ENCODE data around the gene TMC8. TPM values are rescaled to one million over a fixed set of nuclear protein-coding genes. Genes with fewer than 3 reads are reported as not detected.
"Not testable (repeated sequence)": the region's sequence is repeated elsewhere in the genome, so short reads cannot be mapped to it uniquely, and the experiment has no call there.

TMC8 gene
- total RNA-seq, 2 donors from 2014 or later = 126 to 250 TPM

GRCh38 chr17:78114831-78115723 lies 15.5 kb upstream of the TMC8 start:
- ATAC-seq (replicated peaks) = no peak
- Mint-ChIP-seq H3K4me1 (peaks cover 18% of the 10 kb centered on the region), H3K27me3 (no peaks in the 10 kb centered on the region), H3K27ac (peak overlapping the region; percentile 82), H3K36me3 (ENCODE audit: low read depth) (peaks cover 70% of the 10 kb centered on the region), H3K9me3 (no peaks in the 10 kb centered on the region), H3K4me3 (peak overlapping the region; percentile 69)

GRCh38 chr17:78115803-78116202 lies 14.8 kb upstream of the TMC8 start:
- peaks cover 18% of the 10 kb centered on the region for H3K4me1 Mint-ChIP-seq
- not testable (repeated sequence) for ATAC-seq (replicated peaks); H3K27me3 Mint-ChIP-seq; H3K27ac Mint-ChIP-seq; H3K4me3 Mint-ChIP-seq; H3K9me3 Mint-ChIP-seq
- H3K36me3 Mint-ChIP-seq (ENCODE audit: low read depth) = peaks cover 70% of the 10 kb centered on the region

DNA sequence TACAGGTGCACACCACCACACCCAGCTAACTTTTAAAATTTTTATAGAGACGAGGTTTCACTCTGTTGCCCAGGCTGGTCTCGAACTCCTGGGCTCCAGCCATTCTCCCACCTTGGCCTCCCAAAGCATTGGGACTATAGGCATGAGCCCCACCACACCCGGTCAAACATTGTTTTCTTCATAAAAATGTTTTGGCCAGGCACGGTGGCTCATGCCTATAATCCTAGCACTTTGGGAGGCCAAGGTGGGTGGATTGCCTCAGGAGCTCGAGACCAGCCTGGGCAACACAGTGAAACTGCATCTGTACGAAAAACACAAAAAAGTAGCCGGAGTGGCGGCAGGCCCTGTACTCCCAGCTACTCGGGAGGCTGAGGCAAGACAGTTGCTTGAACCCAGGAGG lies 14.2 kb upstream of the TMC8 start:
- H3K9me3 Mint-ChIP-seq = no peaks in the 10 kb centered on the region
- peaks cover 22% of the 10 kb centered on the region for H3K4me1 Mint-ChIP-seq
- no peak for ATAC-seq (replicated peaks)
- H3K27me3 Mint-ChIP-seq = no peaks in the 10 kb centered on the region
- H3K27ac Mint-ChIP-seq = no peak overlapping the region
- H3K36me3 Mint-ChIP-seq (ENCODE audit: low read depth) = peaks cover 70% of the 10 kb centered on the region
- H3K4me3 Mint-ChIP-seq = no peak overlapping the region

DNA sequence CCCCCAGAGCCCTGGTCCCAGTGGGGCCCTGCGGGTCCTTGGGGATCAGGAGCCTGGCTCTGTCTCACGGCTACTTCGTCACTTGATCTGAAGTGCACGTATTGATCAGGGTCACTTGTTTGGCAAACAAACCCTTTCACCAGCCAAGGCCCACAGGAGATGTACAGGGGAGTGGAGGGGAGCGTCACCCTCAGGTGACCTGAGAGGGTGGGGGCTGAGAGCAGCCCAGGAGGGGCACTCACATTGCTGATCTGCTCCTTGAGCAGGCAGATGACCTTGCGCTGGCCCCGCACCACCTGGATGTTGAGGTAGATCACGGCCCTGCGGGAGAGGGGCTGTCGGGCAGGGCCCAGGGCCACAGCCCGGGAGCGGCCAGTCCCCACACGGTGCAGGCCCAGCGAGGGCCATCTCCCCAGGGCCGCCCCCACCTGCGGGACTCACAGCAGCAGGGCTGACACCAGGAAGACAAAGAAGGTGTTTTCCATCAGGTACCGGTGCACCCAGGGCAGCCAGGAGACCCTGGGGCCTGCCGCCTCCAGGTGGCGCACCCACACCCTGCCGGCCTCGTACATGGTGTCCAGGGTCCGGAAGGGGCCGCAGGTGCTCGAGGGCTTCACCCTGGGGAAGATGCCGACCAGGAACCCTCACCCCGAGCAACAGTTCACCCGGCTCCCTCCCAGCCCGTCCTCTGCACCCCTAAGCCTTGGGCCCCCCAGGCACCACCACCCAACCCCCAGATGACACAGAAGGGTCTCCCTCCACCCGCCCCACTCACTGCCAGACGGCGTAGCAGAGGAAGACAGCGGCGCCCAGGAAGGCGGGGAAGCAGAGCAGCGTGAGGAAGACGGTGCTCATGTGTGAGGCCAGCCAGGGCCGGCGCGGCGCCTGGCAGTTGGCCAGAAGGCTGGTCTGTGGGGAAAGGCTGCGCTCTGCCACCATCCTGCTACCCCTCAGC lies 13.3 kb upstream of the TMC8 start:
- Mint-ChIP-seq H3K4me3 (no peak overlapping the region), H3K27me3 (no peaks in the 10 kb centered on the region), H3K27ac (peak overlapping the region; percentile 68), H3K4me1 (peaks cover 28% of the 10 kb centered on the region), H3K36me3 (ENCODE audit: low read depth) (peaks cover 76% of the 10 kb centered on the region), H3K9me3 (no peaks in the 10 kb centered on the region)
- no peak for ATAC-seq (replicated peaks)

DNA sequence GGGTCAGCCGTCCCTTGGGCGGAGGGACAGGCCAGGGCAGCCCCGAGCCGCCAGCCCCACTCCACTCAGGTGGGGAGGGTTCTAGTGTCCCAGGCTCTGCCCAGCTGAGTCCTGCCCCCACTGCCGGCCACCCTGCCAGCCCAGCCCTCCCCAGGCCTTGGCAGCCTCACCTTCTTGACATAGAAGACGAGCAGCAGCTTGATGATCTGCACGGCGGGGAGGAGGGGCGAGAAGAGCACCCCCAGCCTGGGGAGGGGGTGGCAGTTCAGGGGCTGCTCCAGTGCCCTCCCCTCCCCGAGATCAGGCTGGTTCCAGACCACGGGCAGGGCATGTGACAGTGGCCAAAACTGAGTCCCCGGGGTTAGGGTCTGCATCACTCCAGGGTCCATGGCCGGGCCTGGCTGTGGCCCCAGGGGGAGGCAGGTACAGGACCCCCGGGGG lies 11.8 kb upstream of the TMC8 start:
- H3K36me3 Mint-ChIP-seq (ENCODE audit: low read depth) = peaks cover 76% of the 10 kb centered on the region
- ATAC-seq (replicated peaks) = no peak
- H3K27me3 Mint-ChIP-seq = no peaks in the 10 kb centered on the region
- H3K27ac Mint-ChIP-seq = no peak overlapping the region
- no peak overlapping the region for H3K4me3 Mint-ChIP-seq
- no peaks in the 10 kb centered on the region for H3K9me3 Mint-ChIP-seq
- peaks cover 31% of the 10 kb centered on the region for H3K4me1 Mint-ChIP-seq

DNA sequence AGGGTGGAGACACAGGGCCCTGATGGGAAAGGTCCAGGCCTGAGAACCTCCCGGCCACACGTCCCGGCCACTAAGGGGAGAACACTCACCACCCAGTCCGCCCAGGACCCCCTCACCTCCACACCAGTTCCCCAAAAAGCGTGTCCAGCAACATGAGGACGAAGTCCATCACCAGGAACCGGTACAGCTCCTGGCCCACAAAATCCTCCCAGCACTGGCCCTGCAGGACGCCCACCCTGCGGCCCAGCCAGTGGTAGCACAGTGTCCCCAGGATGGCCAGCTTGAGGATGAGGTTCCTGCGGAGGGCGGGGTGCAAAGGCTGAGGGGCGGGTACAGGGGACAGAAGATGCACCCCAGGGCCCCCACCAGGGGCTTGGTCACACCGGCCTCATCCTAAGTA lies 10.0 kb upstream of the TMC8 start:
- ATAC-seq (replicated peaks) = no peak
- H3K36me3 Mint-ChIP-seq (ENCODE audit: low read depth) = peaks cover 75% of the 10 kb centered on the region
- peaks cover 26% of the 10 kb centered on the region for H3K4me1 Mint-ChIP-seq
- H3K9me3 Mint-ChIP-seq = no peaks in the 10 kb centered on the region
- H3K27ac Mint-ChIP-seq = peak overlapping the region; percentile 88
- H3K27me3 Mint-ChIP-seq = no peaks in the 10 kb centered on the region
- peak overlapping the region; percentile 88 for H3K4me3 Mint-ChIP-seq

GRCh38 chr17:78120971-78121800 lies 9.4 kb upstream of the TMC8 start:
- Mint-ChIP-seq H3K27me3 (no peaks in the 10 kb centered on the region), H3K4me3 (peak overlapping the region; percentile 88), H3K4me1 (peaks cover 26% of the 10 kb centered on the region), H3K27ac (peak overlapping the region; percentile 88), H3K36me3 (ENCODE audit: low read depth) (peaks cover 82% of the 10 kb centered on the region), H3K9me3 (no peaks in the 10 kb centered on the region)
- peak; percentile 60 for ATAC-seq (replicated peaks)

- H3K4me3 Mint-ChIP-seq = peak overlapping the region; percentile 88
- no peaks in the 10 kb centered on the region for H3K27me3 Mint-ChIP-seq
- no peaks in the 10 kb centered on the region for H3K9me3 Mint-ChIP-seq
- peak overlapping the region; percentile 88 for H3K27ac Mint-ChIP-seq
- ATAC-seq (replicated peaks) = peak; percentile 17
- H3K4me1 Mint-ChIP-seq = peaks cover 26% of the 10 kb centered on the region
- H3K36me3 Mint-ChIP-seq (ENCODE audit: low read depth) = peaks cover 83% of the 10 kb centered on the region
Observed at GRCh38 chr17:78121801-78122215, 8.8 kb upstream of the TMC8 start.

GRCh38 chr17:78122216-78122930 lies 8.2 kb upstream of the TMC8 start:
- Mint-ChIP-seq H3K36me3 (ENCODE audit: low read depth) (peaks cover 86% of the 10 kb centered on the region), H3K4me3 (peak overlapping the region; percentile 88), H3K27me3 (no peaks in the 10 kb centered on the region), H3K4me1 (peaks cover 26% of the 10 kb centered on the region), H3K27ac (peak overlapping the region; percentile 88), H3K9me3 (no peaks in the 10 kb centered on the region)
- no peak for ATAC-seq (replicated peaks)

DNA sequence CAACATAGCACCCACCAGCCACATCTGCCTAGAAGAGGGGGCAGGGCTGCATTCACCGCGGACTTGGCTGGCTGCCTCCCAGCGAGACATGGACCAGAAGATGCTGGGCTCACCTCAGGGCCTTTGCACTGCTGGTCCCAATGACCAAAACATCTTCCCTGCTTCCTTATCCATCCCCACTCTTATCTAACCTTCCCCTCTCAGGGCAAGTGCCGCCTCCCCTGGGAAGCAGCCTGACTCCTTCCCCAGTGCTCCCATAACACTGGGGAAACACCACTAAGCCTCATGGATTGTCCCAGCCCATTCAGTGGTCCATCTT lies 7.7 kb upstream of the TMC8 start:
- H3K4me1 Mint-ChIP-seq = peaks cover 26% of the 10 kb centered on the region
- ATAC-seq (replicated peaks) = no peak
- H3K4me3 Mint-ChIP-seq = peak overlapping the region; percentile 88
- H3K27me3 Mint-ChIP-seq = no peaks in the 10 kb centered on the region
- no peak overlapping the region for H3K27ac Mint-ChIP-seq
- peaks cover 88% of the 10 kb centered on the region for H3K36me3 Mint-ChIP-seq (ENCODE audit: low read depth)
- H3K9me3 Mint-ChIP-seq = no peaks in the 10 kb centered on the region

- Mint-ChIP-seq H3K4me1 (peaks cover 26% of the 10 kb centered on the region), H3K9me3 (no peaks in the 10 kb centered on the region), H3K4me3 (peak overlapping the region; percentile 88), H3K27ac (peak overlapping the region; percentile 42), H3K27me3 (no peaks in the 10 kb centered on the region), H3K36me3 (ENCODE audit: low read depth) (peaks cover 84% of the 10 kb centered on the region)
- no peak for ATAC-seq (replicated peaks)
Observed at GRCh38 chr17:78123258-78123929, 7.2 kb upstream of the TMC8 start.

- Mint-ChIP-seq H3K4me3 (peak overlapping the region; percentile 88), H3K36me3 (ENCODE audit: low read depth) (peaks cover 88% of the 10 kb centered on the region), H3K9me3 (no peaks in the 10 kb centered on the region), H3K27me3 (no peaks in the 10 kb centered on the region), H3K4me1 (peaks cover 32% of the 10 kb centered on the region), H3K27ac (peak overlapping the region; percentile 42)
- ATAC-seq (replicated peaks) = no peak
Observed at GRCh38 chr17:78124081-78124835, 6.3 kb upstream of the TMC8 start.

- Mint-ChIP-seq H3K27me3 (no peaks in the 10 kb centered on the region), H3K4me1 (peaks cover 33% of the 10 kb centered on the region), H3K36me3 (ENCODE audit: low read depth) (peaks cover 87% of the 10 kb centered on the region), H3K27ac (no peak overlapping the region), H3K4me3 (peak overlapping the region; percentile 88), H3K9me3 (no peaks in the 10 kb centered on the region)
- no peak for ATAC-seq (replicated peaks)
Observed at GRCh38 chr17:78124836-78125137, 5.8 kb upstream of the TMC8 start.
